8988T (cell line): ENCODE measurements around the gene TMEM74B.

Experiments used
- DNase-seq: peaks from one replicate; pipeline ENCODE4 v3.0.0; 2011

TMEM74B gene

GRCh38 chr20:1131354-1131753 lies 53.4 kb downstream of the TMEM74B start:
- DNase-seq, result no peak

GRCh38 chr20:1130847-1131246 lies 53.9 kb downstream of the TMEM74B start:
- DNase-seq, result no peak
